K562 (cell line): ENCODE data around the gene CLDN5. TPM values are rescaled to one million over a fixed set of nuclear protein-coding genes. Genes with fewer than 3 reads are reported as not detected.

Experiments used
- ARID3B ChIP-seq: fragments of 250-450 bp; sonication (Bioruptor Pico); IDR thresholded peaks from 2 replicates; pipeline ENCODE4 v1.4.0; 2020; ENCODE audit warnings: borderline replicate concordance
- BCOR ChIP-seq: fragments of 450-650 bp; IDR thresholded peaks from 2 replicates; pipeline ENCODE4 v1.6.1; 2016
- CBFA2T3 ChIP-seq: fragments of 450-650 bp; IDR thresholded peaks from 2 replicates; pipeline ENCODE4 v1.6.1; 2017
- CC2D1A ChIP-seq: fragments of 450-650 bp; IDR thresholded peaks from 2 replicates; pipeline ENCODE4 v1.6.1; 2017; ENCODE audit warnings: mild to moderate bottlenecking
- CREM ChIP-seq: IDR thresholded peaks from 2 replicates; pipeline ENCODE4 v1.6.1; 2014; ENCODE audit warnings: antibody characterized with exemption, low read depth
- DEAF1 ChIP-seq: fragments of 450-650 bp; formaldehyde crosslinking; IDR thresholded peaks from 2 replicates; pipeline ENCODE4 v1.4.0; 2020; ENCODE audit warnings: mild to moderate bottlenecking, moderate library complexity
- FOXA3 ChIP-seq, 2 experiments: fragments of 450-650 bp in 1 of 2; sonication (generic) in 1 of 2; formaldehyde crosslinking; IDR thresholded peaks in 1 of 2; conservative IDR thresholded peaks in 1 of 2; 2 replicates each; pipeline versions ENCODE4 v1.4.0 to v1.8.0; 2020 to 2022; ENCODE audit warnings: mild to moderate bottlenecking in 2 of 2, missing genetic modification reagents in 1 of 2
- HNRNPLL ChIP-seq: fragments of 200-400 bp; formaldehyde crosslinking; IDR thresholded peaks from 2 replicates; pipeline ENCODE4 v1.6.1; 2017; ENCODE audit warnings: low read length, low read depth, mild to moderate bottlenecking; ENCODE audit not compliant: poor library complexity, severe bottlenecking
- KDM5B ChIP-seq: fragments of 200-600 bp; sonication (generic); IDR thresholded peaks from 2 replicates; pipeline ENCODE4 v1.6.1; 2012; ENCODE audit warnings: low read depth, mild to moderate bottlenecking, moderate library complexity, low read length, control low read depth, inconsistent platforms; ENCODE audit not compliant: insufficient replicate concordance
- KLF13 ChIP-seq: fragments of 450-650 bp; IDR thresholded peaks from 2 replicates; pipeline ENCODE4 v1.6.1; 2016; ENCODE audit warnings: missing genetic modification characterization, low read depth, mild to moderate bottlenecking, missing compliant biosample characterization, moderate library complexity, borderline replicate concordance
- LEF1 ChIP-seq: fragments of 450-650 bp; IDR thresholded peaks from 2 replicates; pipeline ENCODE4 v1.6.1; 2016; ENCODE audit warnings: mild to moderate bottlenecking
- MAX ChIP-seq: sonication (generic); formaldehyde crosslinking; IDR thresholded peaks from 2 replicates; pipeline ENCODE4 v1.9.0; 2022; ENCODE audit warnings: mild to moderate bottlenecking, missing genetic modification reagents
- PCBP2 ChIP-seq: fragments of 200-400 bp; formaldehyde crosslinking; IDR thresholded peaks from 2 replicates; pipeline ENCODE4 v1.6.1; 2018; ENCODE audit warnings: low read length, low read depth, mild to moderate bottlenecking, moderate library complexity; ENCODE audit not compliant: poor library complexity, severe bottlenecking
- POLR2AphosphoS5 ChIP-seq: IDR thresholded peaks from 2 replicates; pipeline ENCODE4 v1.6.1; 2011; ENCODE audit warnings: mild to moderate bottlenecking, low read depth, low read length, moderate library complexity; ENCODE audit not compliant: control insufficient read depth, insufficient read depth
- POLR3G ChIP-seq: IDR thresholded peaks from 2 replicates; pipeline ENCODE4 v1.6.1; 2011; ENCODE audit not compliant: insufficient read length, insufficient replicate concordance; ENCODE audit errors: extremely low read depth
- PURB ChIP-seq: sonication (generic); formaldehyde crosslinking; IDR thresholded peaks from 2 replicates; pipeline ENCODE4 v1.9.0; 2021; ENCODE audit warnings: low read depth, mild to moderate bottlenecking, missing genetic modification reagents
- SRF ChIP-seq, 2 experiments: fragments of 250-450, 450-650 bp in 1 of 2; sonication (Bioruptor Pico) in 1 of 2; sonication (generic) in 1 of 2; formaldehyde crosslinking; IDR thresholded peaks; 2 replicates each; pipeline versions ENCODE4 v1.5.0 to v1.5.1; 2020 to 2022; ENCODE audit warnings: mild to moderate bottlenecking in 1 of 2, missing genetic modification reagents in 1 of 2
- ZMIZ1 ChIP-seq, 2 experiments: fragments of 150-350 bp in 1 of 2; IDR thresholded peaks; 2 replicates each; pipeline ENCODE4 v1.6.1; 2012 to 2016; ENCODE audit warnings: low read depth in 2 of 2, low read length in 2 of 2, mild to moderate bottlenecking in 1 of 2, moderate library complexity in 1 of 2
- ZNF354B ChIP-seq: fragments of 250-450 bp; sonication (Bioruptor Pico); IDR thresholded peaks from 2 replicates; pipeline ENCODE4 v1.4.0; 2020
- ZNF431 ChIP-seq: sonication (generic); formaldehyde crosslinking; IDR thresholded peaks from 2 replicates; pipeline ENCODE4 v1.8.0; 2022; ENCODE audit warnings: mild to moderate bottlenecking, missing genetic modification reagents
- ZNF717 ChIP-seq: fragments of 250-450 bp; sonication (Bioruptor Pico); IDR thresholded peaks from 2 replicates; pipeline ENCODE4 v1.5.0; 2021
- polyA plus RNA-seq, 8 experiments: library from polyadenylated mRNA; depleted of rRNA in 4 of 8; stranded (reverse) in 5 of 8; unstranded in 3 of 8; fragments of >200 nt; fragmentation: Nextera tagmentation in 2 of 8; fragmentation: Illumina TruSeq in 1 of 8; extraction: Ambion mirVana in 2 of 8; extraction: Trizol in 1 of 8; gene quantifications; 2 replicates each; pipeline versions ENCODE4 v1.2.1 to v1.2.3, GENCODE V29; 2011 to 2014; ENCODE audit warnings: inconsistent platforms in 1 of 8, missing spikeins in 1 of 8
- total RNA-seq, 7 experiments: library from RNA; depleted of rRNA in 6 of 7; stranded (reverse); fragments of >200 nt in 6 of 7; fragmentation: Illumina TruSeq in 2 of 7; extraction: Trizol in 2 of 7; gene quantifications; 2 replicates each; pipeline versions ENCODE4 v1.2.1 to v1.2.3, GENCODE V29; 2011 to 2021; ENCODE audit warnings: low replicate concordance in 1 of 7

The CLDN5 gene
- total and polyA plus RNA-seq, 9 of the 15 experiments (the other 6 are each of a cell fraction or from before 2014, with no cell fraction given) = 0.20 TPM; not detected in 8

GRCh38 chr22:19549428-19549827 is 25.2 kb upstream of the CLDN5 start (continued):
- TF ChIP-seq HNRNPLL (peak; percentile 16), MAX (no peak), ZMIZ1 (IDR thresholded peaks at IDR 0.05; ENCODE audit: low read depth in 2 of 2, low read length in 2 of 2) (no peak), SRF (CRISPR knock-in tag; IDR thresholded peaks at IDR 0.05) (no peak), ARID3B (CRISPR knock-in tag) (no peak), BCOR (no peak), PURB (CRISPR knock-in tag) (peak; percentile 74; the same call in 1 of the 2 replicates), DEAF1 (CRISPR knock-in tag) (0 out of 2 replicates have a peak, but pooled peaks have one; percentile 13), KLF13 (tag) (no peak), PCBP2 (no peak), POLR2AphosphoS5 (no peak), CBFA2T3 (no peak), LEF1 (no peak), ZNF431 (CRISPR knock-in tag) (no peak), POLR3G (no peak), CREM (no peak), FOXA3 (CRISPR knock-in tag; conservative IDR thresholded peaks at IDR 0.05 in 1 of 2, IDR thresholded peaks at IDR 0.05 in 1 of 2) (no peak), KDM5B (peak; percentile 5), ZNF717 (no peak), ZNF354B (CRISPR knock-in tag) (no peak), CC2D1A (no peak)
